Measurements from ENCODE around the gene PTPN6. TPM values are rescaled to one million over a fixed set of nuclear protein-coding genes. Genes with fewer than 3 reads are reported as not detected.

The PTPN6 gene
- total and polyA plus RNA-seq, 10 of the 15 experiments (the other 5 are each of a cell fraction or from before 2014, with no cell fraction given) = 229 to 457 (median 370) TPM

GRCh38 chr12:6963016-6963731, 12.0 kb downstream of the PTPN6 start:
- no TSS peak for BruUV-seq (replicated peaks)
- no peaks in the 10 kb centered on the region for H4K20me1 ChIP-seq (ENCODE audit: control insufficient read depth, insufficient read depth)
- RAD21 ChIA-PET (ENCODE audit: unreplicated experiment) = interaction anchor here (1.0 to 13.5 kb wide), 5 partner anchors 8 to 112 kb away, joined by 3 to 426 read pairs (median 11); partner anchors contain the start of genes C12orf57, PTPN6, RNU7-1 and USP5
- peaks cover 30 to 34% of the 10 kb centered on the region in 2 experiments for H3K36me3 ChIP-seq (ENCODE audit: control insufficient read depth in 2 of 2, insufficient read depth in 2 of 2, low read length in 1 of 2)
- no peak for FAIRE-seq
- no peak overlapping the region for H3K4me2 ChIP-seq (ENCODE audit: control insufficient read depth, insufficient read depth)
- no peak overlapping the region for H3K4me3 ChIP-seq
- WGBS (ENCODE audit: insufficient coverage, insufficient replicate concordance, low lambda C conversion rate, missing lambda C conversion rate) = 91% methylated on average over 19 of the region's 32 CpGs
- no peak for ATAC-seq
- H3K27me3 ChIP-seq (replicated peaks in 1 of 2; ENCODE audit: control insufficient read depth in 2 of 2, insufficient read depth in 2 of 2, low read length in 1 of 2) = no peaks in the 10 kb centered on the region
- SMC1A ChIA-PET (ENCODE audit: uncharacterized antibody, unreplicated experiment) = interaction anchor here (1.6 to 13.2 kb wide), 2 partner anchors 15 to 37 kb away, joined by 6 to 395 read pairs; partner anchors contain the start of genes C12orf57, PTPN6 and RNU7-1
- in situ Hi-C loops (cut with MboI) (loop anchor here (5.0 to 25.0 kb wide), 2 partner anchors 149 to 1674 kb away; no protein-coding TSS in a partner anchor), intact Hi-C loops (cut with micrococcal nuclease; ENCODE audit: unreplicated experiment) (loop anchor here (5.0 kb wide), 1 partner anchor 149 kb away; no protein-coding TSS in a partner anchor)
- H2AFZ ChIP-seq (ENCODE audit: control insufficient read depth, low read depth, low read length) = no peak overlapping the region
- no peaks in the 10 kb centered on the region for H3K9me3 ChIP-seq (replicated peaks; ENCODE audit: control insufficient read depth, insufficient read depth, low read length)
- no peak overlapping the region; the same call in 1 of the 2 replicates for H3K27ac ChIP-seq (ENCODE audit: control insufficient read depth, insufficient read depth)
- no peak overlapping the region for H3K9ac ChIP-seq (ENCODE audit: control insufficient read depth, insufficient read depth, low read length)
- DNase-seq (ENCODE audit: low read depth, low spot score) = no peak
- peaks cover 51% of the 10 kb centered on the region for H3K4me1 ChIP-seq (ENCODE audit: control insufficient read depth, insufficient read depth, low read length)
- TF ChIP-seq ZSCAN29 (IDR thresholded peaks at IDR 0.05) (no peak), IKZF1 (conservative IDR thresholded peaks at IDR 0.05) (no peak), USF1 (IDR thresholded peaks at IDR 0.05; ENCODE audit: borderline replicate concordance, extremely low read length, insufficient read depth, low read depth, low read length) (no peak), ZNF622 (IDR thresholded peaks at IDR 0.05) (no peak), BHLHE40 (IDR thresholded peaks at IDR 0.05; ENCODE audit: borderline replicate concordance in 1 of 2, low read depth in 2 of 2, low read length in 1 of 2) (no peak), CHD1 (IDR thresholded peaks at IDR 0.05; ENCODE audit: low read depth, low read length) (no peak), EZH2 (IDR thresholded peaks at IDR 0.05; ENCODE audit: borderline replicate concordance, control insufficient read depth, low read depth, low read length) (no peak), TCF7 (IDR thresholded peaks at IDR 0.05; ENCODE audit: borderline replicate concordance) (no peak), NKRF (conservative IDR thresholded peaks at IDR 0.05) (no peak)
- H3K79me2 ChIP-seq (ENCODE audit: control insufficient read depth, insufficient read depth, low read length) = peaks cover 41% of the 10 kb centered on the region
- CTCF ChIA-PET = interaction anchor here (1.2 to 13.2 kb wide), 5 partner anchors 15 to 94 kb away, joined by 3 to 645 read pairs (median 21); partner anchors contain the start of genes C12orf57, PTPN6 and RNU7-1
- POLR2A ChIA-PET = interaction anchor here (1.2 to 13.5 kb wide), 3 partner anchors 19 to 38 kb away, joined by 4 to 524 read pairs (median 6); partner anchors contain the start of genes C12orf57, PTPN6 and RNU7-1

Data from GM12878 (cell line).